ENCODE measurements around the gene TYROBP. TPM values are rescaled to one million over a fixed set of nuclear protein-coding genes. Genes with fewer than 3 reads are reported as not detected.
A peak's percentile ranks its signal among the peaks of the same experiment; 100 is the strongest.

The TYROBP gene
- total RNA-seq, 1 donor from 2014 or later: 367 TPM

GRCh38 chr19:35901854-35902661 is 6.0 kb downstream of the TYROBP start, which contains the start of gene HCST:
Gene HCST (plus strand): TSS chr19:35902529. CDS start chr19:35902594, 65 bp downstream.
- Histone ChIP-seq H3K27ac (peak within 1 kb of the TSS; percentile 67), H3K4me3 (peak within 1 kb of the TSS; percentile 84), H3K4me1 (peaks cover 33% of the 10 kb centered on the region), H3K27me3 (no peaks in the 10 kb centered on the region), H3K9me3 (no peaks in the 10 kb centered on the region), H3K36me3 (peaks cover 5% of the 10 kb centered on the region)
- ATAC-seq (no peak), DNase-seq (no peak)
- intact Hi-C loops (cut with DNase I): no loop called here
- no peak for TF ChIP-seq CTCF (IDR thresholded peaks at IDR 0.05)

GRCh38 chr19:35901055-35901644 is 6.9 kb downstream of the TYROBP start:
- H3K4me1 ChIP-seq: peaks cover 28% of the 10 kb centered on the region
- no peak for TF ChIP-seq CTCF (IDR thresholded peaks at IDR 0.05)
- intact Hi-C loops (cut with DNase I): no loop called here
- no peaks in the 10 kb centered on the region for H3K27me3 ChIP-seq
- no peak for DNase-seq
- H3K27ac ChIP-seq: peak overlapping the region; percentile 86
- peaks cover 14% of the 10 kb centered on the region for H3K36me3 ChIP-seq
- ATAC-seq: no peak
- no peaks in the 10 kb centered on the region for H3K9me3 ChIP-seq
- H3K4me3 ChIP-seq: peak overlapping the region; percentile 84

GRCh38 chr19:35899547-35900214 is 8.4 kb downstream of the TYROBP start:
- Histone ChIP-seq H3K36me3 (peaks cover 29% of the 10 kb centered on the region), H3K9me3 (no peaks in the 10 kb centered on the region), H3K27me3 (no peaks in the 10 kb centered on the region), H3K4me3 (peak overlapping the region; percentile 84), H3K4me1 (peaks cover 28% of the 10 kb centered on the region), H3K27ac (peak overlapping the region; percentile 86)
- intact Hi-C loops (cut with DNase I): no loop called here
- peak; percentile 93 for DNase-seq
- TF ChIP-seq CTCF (IDR thresholded peaks at IDR 0.05): no peak
- ATAC-seq: peak; percentile 83

- ATAC-seq (no peak), DNase-seq (no peak)
- intact Hi-C loops (cut with DNase I): no loop called here
- peaks cover 41% of the 10 kb centered on the region for H3K36me3 ChIP-seq
- H3K4me1 ChIP-seq: peaks cover 22% of the 10 kb centered on the region
- H3K9me3 ChIP-seq: no peaks in the 10 kb centered on the region
- H3K27me3 ChIP-seq: no peaks in the 10 kb centered on the region
- no peak for TF ChIP-seq CTCF (IDR thresholded peaks at IDR 0.05)
- H3K4me3 ChIP-seq: peak overlapping the region; percentile 84
- H3K27ac ChIP-seq: peak overlapping the region; percentile 86
Observed at GRCh38 chr19:35898499-35898809, 9.6 kb downstream of the TYROBP start.

- no peak for TF ChIP-seq CTCF (IDR thresholded peaks at IDR 0.05)
- no peak for ATAC-seq
- intact Hi-C loops (cut with DNase I): no loop called here
- peak overlapping the region; percentile 84 for H3K4me3 ChIP-seq
- peaks cover 20% of the 10 kb centered on the region for H3K4me1 ChIP-seq
- no peaks in the 10 kb centered on the region for H3K9me3 ChIP-seq
- no peak for DNase-seq
- H3K36me3 ChIP-seq: peaks cover 47% of the 10 kb centered on the region
- H3K27ac ChIP-seq: peak overlapping the region; percentile 86
- no peaks in the 10 kb centered on the region for H3K27me3 ChIP-seq
Observed at GRCh38 chr19:35897706-35898451, 10.2 kb downstream of the TYROBP start.

All from upper lobe of right lung (tissue), 1 donor.